Measurements from ENCODE around the gene FTO.

GRCh38 chr16:53925526-53925925 is 221.6 kb downstream of the FTO start:
- no peak for TF ChIP-seq EP300 (IDR thresholded peaks at IDR 0.05; ENCODE audit: borderline replicate concordance in 1 of 2, low read depth in 2 of 2, low read length in 2 of 2)
- no peak for TF ChIP-seq CBX5 (IDR thresholded peaks at IDR 0.05; ENCODE audit: low read depth, low read length)
- no peak for TF ChIP-seq POLR2AphosphoS5 (IDR thresholded peaks at IDR 0.05; ENCODE audit: low read depth, low read length)
- TF ChIP-seq SIN3A (conservative IDR thresholded peaks at IDR 0.05 in 1 of 2, IDR thresholded peaks at IDR 0.05 in 1 of 2; ENCODE audit: low read depth in 1 of 2, low read length in 2 of 2), result no peak
- TF ChIP-seq HDAC2 (IDR thresholded peaks at IDR 0.05; ENCODE audit: borderline replicate concordance in 1 of 2, low read depth in 2 of 2, low read length in 2 of 2), result no peak
- no peak for TF ChIP-seq CHD2 (IDR thresholded peaks at IDR 0.05; ENCODE audit: low read length)

Data from H1 (cell line).